HG02610 (cell line): Measurements from ENCODE around the gene OR4C45.
"Not testable (repeated sequence)": the region's sequence is repeated elsewhere in the genome, so short reads cannot be mapped to it uniquely, and the experiment has no call there.

Experiments used
- ATAC-seq: cut with Tn5 transposase; IDR thresholded peaks from one replicate; pipeline ENCODE4 v1.9.1; 2021; ENCODE audit warnings: mild to moderate bottlenecking, moderate library complexity; ENCODE audit not compliant: unreplicated experiment

The OR4C45 gene

GRCh38 chr11:50032574-50032973 is at the start of gene OR4C45:
Gene OR4C45 (plus strand): TSS chr11:50032874.
- no peak for ATAC-seq

- no peak for ATAC-seq
Observed at GRCh38 chr11:49995565-49995964, 37.1 kb upstream of the OR4C45 start.

GRCh38 chr11:50030193-50030592 is 2.5 kb upstream of the OR4C45 start:
- no peak for ATAC-seq

GRCh38 chr11:50036239-50036638 is 3.6 kb downstream of the OR4C45 start:
- ATAC-seq: not testable (repeated sequence)

GRCh38 chr11:50037251-50037650 is 4.6 kb downstream of the OR4C45 start:
- ATAC-seq: no peak

GRCh38 chr11:50044647-50045046 is 12.0 kb downstream of the OR4C45 start:
- ATAC-seq: no peak

GRCh38 chr11:50063056-50063455 is 30.4 kb downstream of the OR4C45 start:
- not testable (repeated sequence) for ATAC-seq

GRCh38 chr11:50070389-50070788 is 37.7 kb downstream of the OR4C45 start:
- no peak for ATAC-seq

GRCh38 chr11:50071584-50072225 is 39.0 kb downstream of the OR4C45 start:
- ATAC-seq: no peak

GRCh38 chr11:50072226-50073112 is 39.8 kb downstream of the OR4C45 start:
- no peak for ATAC-seq

GRCh38 chr11:50073113-50074105 is 40.7 kb downstream of the OR4C45 start:
- ATAC-seq: no peak

- ATAC-seq: no peak
Observed at GRCh38 chr11:50074161-50074560, 41.5 kb downstream of the OR4C45 start.

GRCh38 chr11:50075856-50076255 is 43.2 kb downstream of the OR4C45 start:
- ATAC-seq: no peak

GRCh38 chr11:50077526-50077925 is 44.9 kb downstream of the OR4C45 start:
- no peak for ATAC-seq

- ATAC-seq: no peak
Observed at GRCh38 chr11:50078001-50078400, 45.3 kb downstream of the OR4C45 start.

GRCh38 chr11:50078946-50079345 is 46.3 kb downstream of the OR4C45 start:
- not testable (repeated sequence) for ATAC-seq

GRCh38 chr11:50080256-50080655 is 47.6 kb downstream of the OR4C45 start:
- ATAC-seq: no peak
